ENCODE results near the gene PLSCR2. TPM values are rescaled to one million over a fixed set of nuclear protein-coding genes. Genes with fewer than 3 reads are reported as not detected.

PLSCR2 gene
- total RNA-seq, 1 experiment from 2014 or later: not detected

DNA sequence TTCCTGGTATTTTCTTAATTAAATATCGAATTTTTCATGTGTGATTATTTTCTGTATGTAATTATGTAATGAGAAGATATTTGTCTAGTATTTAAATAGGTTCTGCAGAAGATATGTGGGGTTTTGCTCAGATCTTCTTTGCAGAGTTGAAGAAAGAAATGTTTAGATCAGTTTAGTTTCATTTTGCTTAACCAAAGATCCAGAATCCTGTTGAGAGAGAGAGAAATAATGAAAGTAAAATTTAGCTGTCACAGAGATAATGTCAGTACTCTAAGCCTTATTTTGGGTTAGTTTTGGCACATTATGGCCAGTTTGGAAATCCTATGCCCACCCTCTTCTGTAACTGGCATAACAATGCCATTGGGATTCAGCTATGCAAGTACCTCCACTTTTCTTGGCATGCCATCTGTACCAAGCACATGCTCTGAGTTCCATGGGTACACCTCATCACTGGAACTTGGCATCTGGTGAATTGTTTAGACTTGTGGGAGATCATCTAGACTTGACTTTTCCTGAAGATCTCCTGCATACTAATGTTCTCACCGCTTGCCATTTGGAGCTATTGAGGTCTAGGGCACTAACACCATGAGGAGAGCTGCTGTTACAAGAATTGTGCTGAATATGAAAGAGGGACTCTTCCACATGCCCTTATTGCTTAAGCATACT lies 44.2 kb upstream of the PLSCR2 start:
- H3K4me3 ChIP-seq (ENCODE audit: low read length): no peak overlapping the region
- DNase-seq (no peak), ATAC-seq (no peak)
- no peaks in the 10 kb centered on the region for H3K27me3 ChIP-seq (ENCODE audit: low read length)
- no TSS peak for BruUV-seq (replicated peaks)
- no peaks in the 10 kb centered on the region for H3K9me3 ChIP-seq (ENCODE audit: low read length)
- H3K79me2 ChIP-seq (ENCODE audit: low read length): no peaks in the 10 kb centered on the region
- H3K36me3 ChIP-seq (ENCODE audit: low read depth, low read length): peaks cover 5% of the 10 kb centered on the region; the same call in 1 of the 2 replicates
- no peak overlapping the region for H3K9ac ChIP-seq (ENCODE audit: low read length)
- H3K27ac ChIP-seq (ENCODE audit: low read length): no peak overlapping the region
- H3F3A ChIP-seq (ENCODE audit: low read length, unreplicated experiment): no peaks in the 10 kb centered on the region
- ChIA-PET POLR2A (ENCODE audit: unreplicated experiment) (no interaction called here), CTCF (no interaction called here)
- H3K4me2 ChIP-seq (ENCODE audit: low read length): no peak overlapping the region
- no peak overlapping the region for H2AFZ ChIP-seq (ENCODE audit: low read length)
- TF ChIP-seq EZH2phosphoT487 (IDR thresholded peaks at IDR 0.05; ENCODE audit: borderline replicate concordance, low read length) (no peak), EZH2 (IDR thresholded peaks at IDR 0.05; ENCODE audit: low read length, unreplicated experiment) (no peak)
- TF ChIP-seq, protein P1, sequence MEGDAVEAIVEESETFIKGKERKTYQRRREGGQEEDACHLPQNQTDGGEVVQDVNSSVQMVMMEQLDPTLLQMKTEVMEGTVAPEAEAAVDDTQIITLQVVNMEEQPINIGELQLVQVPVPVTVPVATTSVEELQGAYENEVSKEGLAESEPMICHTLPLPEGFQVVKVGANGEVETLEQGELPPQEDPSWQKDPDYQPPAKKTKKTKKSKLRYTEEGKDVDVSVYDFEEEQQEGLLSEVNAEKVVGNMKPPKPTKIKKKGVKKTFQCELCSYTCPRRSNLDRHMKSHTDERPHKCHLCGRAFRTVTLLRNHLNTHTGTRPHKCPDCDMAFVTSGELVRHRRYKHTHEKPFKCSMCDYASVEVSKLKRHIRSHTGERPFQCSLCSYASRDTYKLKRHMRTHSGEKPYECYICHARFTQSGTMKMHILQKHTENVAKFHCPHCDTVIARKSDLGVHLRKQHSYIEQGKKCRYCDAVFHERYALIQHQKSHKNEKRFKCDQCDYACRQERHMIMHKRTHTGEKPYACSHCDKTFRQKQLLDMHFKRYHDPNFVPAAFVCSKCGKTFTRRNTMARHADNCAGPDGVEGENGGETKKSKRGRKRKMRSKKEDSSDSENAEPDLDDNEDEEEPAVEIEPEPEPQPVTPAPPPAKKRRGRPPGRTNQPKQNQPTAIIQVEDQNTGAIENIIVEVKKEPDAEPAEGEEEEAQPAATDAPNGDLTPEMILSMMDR (conservative IDR thresholded peaks at IDR 0.05; ENCODE audit: low read depth, low read length): no peak
- intact Hi-C loops (cut with micrococcal nuclease): no loop called here
- H3K4me1 ChIP-seq (ENCODE audit: insufficient read depth, low read length): no peaks in the 10 kb centered on the region
- H3K9me2 ChIP-seq (replicated peaks; ENCODE audit: low read length): no peaks in the 10 kb centered on the region
- no peaks in the 10 kb centered on the region for H4K20me1 ChIP-seq (ENCODE audit: low read length)

DNA sequence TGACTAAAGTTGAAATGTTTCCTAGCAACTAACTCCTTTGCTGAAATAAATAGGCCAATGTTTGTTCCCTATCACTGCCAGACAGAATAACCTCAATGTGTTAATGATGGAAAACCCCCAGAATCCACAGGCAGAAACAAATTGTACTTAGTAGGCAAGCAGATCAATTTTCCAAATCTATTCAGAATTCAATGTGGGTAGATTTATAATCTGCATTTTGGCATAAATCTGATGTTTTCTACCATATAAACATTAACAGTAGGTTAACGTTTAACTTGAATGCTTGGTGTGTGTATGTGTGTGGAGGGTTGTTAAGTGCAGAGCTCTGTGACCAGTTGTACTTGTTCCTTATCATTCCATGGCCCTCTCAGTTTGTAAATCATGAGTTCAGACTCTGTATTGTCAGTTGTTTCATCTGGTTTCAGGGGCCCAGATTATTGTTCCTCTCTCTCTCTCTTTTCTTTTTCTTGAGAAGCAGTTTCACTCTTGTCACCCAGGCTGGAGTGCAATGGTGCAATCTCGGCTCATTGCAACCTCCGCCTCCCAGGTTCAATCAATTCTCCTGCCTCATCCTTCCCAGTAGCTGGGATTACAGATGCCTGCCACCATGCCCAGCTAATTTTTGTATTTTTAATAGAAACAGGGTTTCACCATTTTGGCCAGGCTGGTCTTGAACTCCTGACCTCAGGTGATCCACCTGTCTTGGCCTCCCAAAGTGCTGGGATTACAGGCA lies 42.2 kb upstream of the PLSCR2 start:
- Histone ChIP-seq H3K79me2 (ENCODE audit: low read length) (no peaks in the 10 kb centered on the region), H3K27ac (ENCODE audit: low read length) (no peak overlapping the region), H3K9ac (ENCODE audit: low read length) (no peak overlapping the region), H3K9me3 (ENCODE audit: low read length) (no peaks in the 10 kb centered on the region), H3K36me3 (ENCODE audit: low read depth, low read length) (peaks cover 5% of the 10 kb centered on the region; the same call in 1 of the 2 replicates), H3K4me1 (ENCODE audit: insufficient read depth, low read length) (peaks cover 13% of the 10 kb centered on the region), H4K20me1 (ENCODE audit: low read length) (no peaks in the 10 kb centered on the region), H3K4me2 (ENCODE audit: low read length) (no peak overlapping the region), H2AFZ (ENCODE audit: low read length) (no peak overlapping the region), H3K27me3 (ENCODE audit: low read length) (no peaks in the 10 kb centered on the region), H3K9me2 (replicated peaks; ENCODE audit: low read length) (no peaks in the 10 kb centered on the region), H3F3A (ENCODE audit: low read length, unreplicated experiment) (peaks cover 8% of the 10 kb centered on the region), H3K4me3 (ENCODE audit: low read length) (no peak overlapping the region)
- intact Hi-C loops (cut with micrococcal nuclease): no loop called here
- CTCF ChIA-PET: no interaction called here
- POLR2A ChIA-PET (ENCODE audit: unreplicated experiment): no interaction called here
- BruUV-seq (replicated peaks): no TSS peak
- ATAC-seq: no peak
- DNase-seq: no peak
- TF ChIP-seq, protein P1 (conservative IDR thresholded peaks at IDR 0.05; ENCODE audit: low read depth, low read length): no peak

Data from PC-3 (cell line).